HepG2 (cell line): ENCODE data around the gene PPP4R4. TPM values are rescaled to one million over a fixed set of nuclear protein-coding genes. Genes with fewer than 3 reads are reported as not detected.

Experiments used
- ATAC-seq: fragments of 200-7000 bp; cut with Tn5 transposase; 3 replicates; pipeline ENCODE4 v1.9.1; 2020; ENCODE audit warnings: mild to moderate bottlenecking, moderate library complexity
- BruUV-seq: library from RNA; stranded (reverse); fragments of 400-500 nt; replicated peaks from 2 replicates; lab custom pipeline; 2021; lab: Mats Ljungman, UMichigan
- CTCF ChIA-PET: fragments of 300-600 bp; formaldehyde crosslinking; extraction: SDS; loops from one replicate; lab custom pipeline; 2021; ENCODE audit warnings: low total read pairs, inconsistent platforms, low intra/inter-chr PET ratio; lab: Yijun Ruan, JAX
- POLR2A ChIA-PET: fragments of 350-600 bp; sonication (Branson Sonifier 250); formaldehyde crosslinking; loops from one replicate; lab custom pipeline; 2020; ENCODE audit warnings: antibody characterized with exemption, inconsistent platforms; lab: Yijun Ruan, JAX
- DNase-seq: peaks from one replicate; pipeline ENCODE4 v3.0.0-alpha.2; 2015; ENCODE audit warnings: low spot score
- FAIRE-seq: peaks from 3 replicates; lab custom pipeline; 2011; peaks lifted over from hg19 to GRCh38; lab: Jason Lieb, UNC
- H2AFZ ChIP-seq: one replicate; pipeline ENCODE4 v1.6.1; 2011; ENCODE audit warnings: low read length, inconsistent platforms
- H3K27ac ChIP-seq: fragments of 300-600 bp; 3 replicates; pipeline ENCODE4 v1.8.0; 2011; ENCODE audit warnings: mixed run types, mild to moderate bottlenecking, mixed read lengths, low read length, inconsistent platforms; ENCODE audit not compliant: insufficient read depth; ENCODE audit errors: extremely low read length
- H3K27me3 ChIP-seq, 2 experiments: fragments of 200-600 bp in 1 of 2; 2 replicates in 1 of 2; 3 replicates in 1 of 2; pipeline versions ENCODE4 v1.6.0 to v1.8.0; 2011; ENCODE audit warnings: low read length in 2 of 2, mild to moderate bottlenecking in 2 of 2, moderate library complexity in 2 of 2, inconsistent platforms in 1 of 2; ENCODE audit not compliant: insufficient read depth in 2 of 2, control insufficient read depth in 1 of 2
- H3K36me3 ChIP-seq, 2 experiments: fragments of 200-600 bp in 1 of 2; replicated peaks in 1 of 2; 2 replicates in 1 of 2; 3 replicates in 1 of 2; pipeline versions ENCODE4 v1.5.1 to v1.8.0; 2011; ENCODE audit warnings: low read length in 2 of 2, inconsistent platforms in 1 of 2; ENCODE audit not compliant: insufficient read depth in 2 of 2, control insufficient read depth in 1 of 2
- H3K4me1 ChIP-seq: 2 replicates; pipeline ENCODE4 v1.5.1; 2012; ENCODE audit warnings: low read length, inconsistent platforms; ENCODE audit not compliant: insufficient read depth
- H3K4me2 ChIP-seq: 2 replicates; pipeline ENCODE4 v1.6.0; 2011; ENCODE audit warnings: low read depth, low read length, inconsistent platforms
- H3K4me3 ChIP-seq, 3 experiments: fragments of 200-600 bp in 1 of 3; sonication (generic), shearing (Covaris generic) in 1 of 3; replicated peaks in 1 of 3; 2 replicates each; pipeline ENCODE4 v1.5.1; 2011 to 2016; ENCODE audit warnings: low read length in 3 of 3, inconsistent platforms in 2 of 3, low read depth in 2 of 3, mild to moderate bottlenecking in 2 of 3, control low read depth in 1 of 3, mixed read lengths in 1 of 3; ENCODE audit not compliant: insufficient read depth in 1 of 3
- H3K79me2 ChIP-seq: one replicate; pipeline ENCODE4 v1.6.1; 2011; ENCODE audit warnings: low read length, inconsistent platforms; ENCODE audit not compliant: insufficient read depth
- H3K9ac ChIP-seq: 2 replicates; pipeline ENCODE4 v1.6.0; 2011; ENCODE audit warnings: mild to moderate bottlenecking, low read depth, low read length, inconsistent platforms; ENCODE audit not compliant: insufficient read depth
- H3K9me3 ChIP-seq: 2 replicates; pipeline ENCODE4 v1.5.1; 2012; ENCODE audit warnings: mild to moderate bottlenecking, low read length
- H4K20me1 ChIP-seq: 2 replicates; pipeline ENCODE4 v1.6.0; 2011; ENCODE audit warnings: inconsistent platforms, mild to moderate bottlenecking, low read length, moderate library complexity; ENCODE audit not compliant: insufficient read depth
- ADNP ChIP-seq: sonication (generic); formaldehyde crosslinking; IDR thresholded peaks from 2 replicates; pipeline ENCODE4 v1.4.0; 2020; ENCODE audit warnings: missing genetic modification reagents
- CAMTA2 ChIP-seq: sonication (generic); formaldehyde crosslinking; IDR thresholded peaks from 2 replicates; pipeline ENCODE4 v1.4.0; 2020; ENCODE audit warnings: mild to moderate bottlenecking, missing genetic modification reagents, borderline replicate concordance
- DPF2 ChIP-seq: sonication (generic); formaldehyde crosslinking; IDR thresholded peaks from 2 replicates; pipeline ENCODE4 v1.4.0; 2020; ENCODE audit warnings: mild to moderate bottlenecking, low read depth, missing genetic modification reagents, borderline replicate concordance
- ETS1 ChIP-seq: sonication (generic); formaldehyde crosslinking; IDR thresholded peaks from 2 replicates; pipeline ENCODE4 v1.4.0; 2020; ENCODE audit warnings: missing genetic modification reagents
- IRF9 ChIP-seq: sonication (generic); formaldehyde crosslinking; IDR thresholded peaks from 2 replicates; pipeline ENCODE4 v1.8.0; 2022; ENCODE audit warnings: missing genetic modification reagents, mild to moderate bottlenecking, borderline replicate concordance
- NFKBIZ ChIP-seq: IDR thresholded peaks from 2 replicates; pipeline ENCODE4 v1.6.1; 2018; ENCODE audit warnings: missing genetic modification reagents, missing compliant biosample characterization
- SIN3A ChIP-seq: IDR thresholded peaks from 2 replicates; pipeline ENCODE4 v1.6.1; 2011; ENCODE audit warnings: low read depth, mild to moderate bottlenecking, control low read depth, low read length, borderline replicate concordance
- SOX6 ChIP-seq, 2 experiments: fragments of 450-650 bp in 1 of 2; sonication (generic) in 1 of 2; formaldehyde crosslinking in 1 of 2; IDR thresholded peaks; 2 replicates each; pipeline versions ENCODE4 v1.4.0 to v1.6.1; 2017 to 2020; ENCODE audit warnings: antibody characterized with exemption in 1 of 2, mild to moderate bottlenecking in 1 of 2, missing genetic modification reagents in 1 of 2
- U2AF1 ChIP-seq: fragments of 200-400 bp; formaldehyde crosslinking; optimal IDR thresholded peaks from 2 replicates; pipeline ENCODE3; 2017; ENCODE audit warnings: mild to moderate bottlenecking, low read depth, low read length
- ZFP62 ChIP-seq: sonication (generic); formaldehyde crosslinking; IDR thresholded peaks from 2 replicates; pipeline ENCODE4 v1.4.0; 2020; ENCODE audit warnings: missing genetic modification reagents
- ZNF160 ChIP-seq: sonication (generic); formaldehyde crosslinking; IDR thresholded peaks from 2 replicates; pipeline ENCODE4 v1.8.0; 2022; ENCODE audit warnings: mild to moderate bottlenecking, inconsistent platforms, missing genetic modification reagents
- ZNF317 ChIP-seq: sonication (generic); formaldehyde crosslinking; IDR thresholded peaks from 2 replicates; pipeline ENCODE4 v1.5.0; 2020; ENCODE audit warnings: mild to moderate bottlenecking, missing genetic modification reagents
- ZNF629 ChIP-seq: sonication (generic); formaldehyde crosslinking; conservative IDR thresholded peaks from 2 replicates; pipeline ENCODE4 v1.5.0; 2020; ENCODE audit warnings: missing genetic modification reagents
- WGBS: methylation state at CpG from one replicate; pipeline ENCODE4 v1.1.6; 2017; ENCODE audit warnings: low lambda C conversion rate; 5-methylcytosine and 5-hydroxymethylcytosine counted together
- in situ Hi-C: cut with HindIII; loops from 2 replicates; pipeline ENCODE4 v1.10.0; 2017; ENCODE audit warnings: low pct_unique_long_range_greater_than_20kb; ENCODE audit not compliant: extremely low pct_ligation_motif_present
- intact Hi-C: fragments of 100-400 bp; cut with micrococcal nuclease; formaldehyde crosslinking; loops from one replicate; pipeline ENCODE4 v1.10.0; 2022; ENCODE audit not compliant: unreplicated experiment
- polyA plus RNA-seq, 8 experiments: library from polyadenylated mRNA; depleted of rRNA in 3 of 8; stranded (reverse) in 7 of 8; unstranded in 1 of 8; fragments of >200 nt; fragmentation: Illumina TruSeq in 4 of 8; extraction: Trizol in 4 of 8; gene quantifications; 2 replicates each; pipeline versions ENCODE4 v1.2.1 to v1.2.3, GENCODE V29; 2011 to 2016; ENCODE audit warnings: low read depth in 4 of 8, missing spikeins in 1 of 8, mixed read lengths in 1 of 8; ENCODE audit not compliant: insufficient read depth in 1 of 8
- total RNA-seq, 5 experiments: library from RNA; depleted of rRNA; stranded (reverse); fragments of >200 nt; fragmentation: Illumina TruSeq; extraction: Trizol; gene quantifications; 2 replicates each; pipeline ENCODE4 v1.2.3, GENCODE V29; 2016; ENCODE audit warnings: low read depth in 1 of 5
- TF ChIP-seq, protein P1 (sequence below): fragments of 450-650 bp; IDR thresholded peaks from 2 replicates; pipeline ENCODE4 v1.6.1; 2017
- TF ChIP-seq, protein P2 (sequence below): IDR thresholded peaks from 2 replicates; pipeline ENCODE4 v1.6.1; 2016; ENCODE audit warnings: mild to moderate bottlenecking
- TF ChIP-seq, protein P3 (sequence below): sonication (generic); formaldehyde crosslinking; IDR thresholded peaks from 2 replicates; pipeline ENCODE4 v1.9.0; 2022; ENCODE audit warnings: missing genetic modification reagents, mild to moderate bottlenecking, borderline replicate concordance
- TF ChIP-seq, protein P4 (sequence below): sonication (generic); IDR thresholded peaks from 2 replicates; pipeline ENCODE4 v1.6.1; 2016; ENCODE audit warnings: low read depth, borderline replicate concordance

The PPP4R4 gene
- total and polyA plus RNA-seq, 2 of the 13 experiments (the other 11 are each of a cell fraction or from before 2014, with no cell fraction given), result 9.5 to 19.8 TPM

GRCh38 chr14:94173471-94173884 lies 644 bp upstream of the PPP4R4 start:
- peak overlapping the region; percentile 69 to 84 (median 79) for H3K4me3 ChIP-seq
- CTCF ChIA-PET, result no interaction called here
- no peaks in the 10 kb centered on the region for H4K20me1 ChIP-seq
- H3K27ac ChIP-seq, result peak overlapping the region; percentile 54
- peaks cover 8% of the 10 kb centered on the region for H3K79me2 ChIP-seq
- FAIRE-seq, result no peak
- intact Hi-C loops, result no loop called here
- peak overlapping the region; percentile 28 for H2AFZ ChIP-seq
- BruUV-seq, result no TSS peak
- WGBS, result 2% methylated on average over 15 of the region's 20 CpGs
- peaks cover 39% of the 10 kb centered on the region for H3K4me1 ChIP-seq
- H3K9me3 ChIP-seq, result no peaks in the 10 kb centered on the region
- peaks cover 0 to 7% of the 10 kb centered on the region in 2 experiments; a peak in 3 of 5 replicates for H3K27me3 ChIP-seq
- H3K9ac ChIP-seq, result peak overlapping the region; percentile 58
- H3K4me2 ChIP-seq, result peak overlapping the region; percentile 82
- H3K36me3 ChIP-seq, result no peaks in the 10 kb centered on the region
- peak; percentile 6 for ATAC-seq
- POLR2A ChIA-PET, result interaction anchor here (1.2 to 3.8 kb wide), 5 partner anchors 104 to 439 kb away, joined by 3 to 37 read pairs (median 4); partner anchors contain the start of genes SERPINA10 and SERPINA3
- in situ Hi-C loops, result no loop called here
- no peak for DNase-seq
- TF ChIP-seq ADNP (CRISPR knock-in tag), result no peak
- no peak for TF ChIP-seq SOX6 (IDR thresholded peaks at IDR 0.05)
- TF ChIP-seq SOX6 (CRISPR knock-in tag; IDR thresholded peaks at IDR 0.05), result no peak
- TF ChIP-seq, protein P1, sequence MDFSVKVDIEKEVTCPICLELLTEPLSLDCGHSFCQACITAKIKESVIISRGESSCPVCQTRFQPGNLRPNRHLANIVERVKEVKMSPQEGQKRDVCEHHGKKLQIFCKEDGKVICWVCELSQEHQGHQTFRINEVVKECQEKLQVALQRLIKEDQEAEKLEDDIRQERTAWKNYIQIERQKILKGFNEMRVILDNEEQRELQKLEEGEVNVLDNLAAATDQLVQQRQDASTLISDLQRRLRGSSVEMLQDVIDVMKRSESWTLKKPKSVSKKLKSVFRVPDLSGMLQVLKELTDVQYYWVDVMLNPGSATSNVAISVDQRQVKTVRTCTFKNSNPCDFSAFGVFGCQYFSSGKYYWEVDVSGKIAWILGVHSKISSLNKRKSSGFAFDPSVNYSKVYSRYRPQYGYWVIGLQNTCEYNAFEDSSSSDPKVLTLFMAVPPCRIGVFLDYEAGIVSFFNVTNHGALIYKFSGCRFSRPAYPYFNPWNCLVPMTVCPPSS, result no peak
- TF ChIP-seq, protein P2, sequence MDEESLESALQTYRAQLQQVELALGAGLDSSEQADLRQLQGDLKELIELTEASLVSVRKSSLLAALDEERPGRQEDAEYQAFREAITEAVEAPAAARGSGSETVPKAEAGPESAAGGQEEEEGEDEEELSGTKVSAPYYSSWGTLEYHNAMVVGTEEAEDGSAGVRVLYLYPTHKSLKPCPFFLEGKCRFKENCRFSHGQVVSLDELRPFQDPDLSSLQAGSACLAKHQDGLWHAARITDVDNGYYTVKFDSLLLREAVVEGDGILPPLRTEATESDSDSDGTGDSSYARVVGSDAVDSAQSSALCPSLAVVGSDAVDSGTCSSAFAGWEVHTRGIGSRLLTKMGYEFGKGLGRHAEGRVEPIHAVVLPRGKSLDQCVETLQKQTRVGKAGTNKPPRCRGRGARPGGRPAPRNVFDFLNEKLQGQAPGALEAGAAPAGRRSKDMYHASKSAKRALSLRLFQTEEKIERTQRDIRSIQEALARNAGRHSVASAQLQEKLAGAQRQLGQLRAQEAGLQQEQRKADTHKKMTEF (CRISPR knock-in tag), result no peak
- TF ChIP-seq, protein P3, sequence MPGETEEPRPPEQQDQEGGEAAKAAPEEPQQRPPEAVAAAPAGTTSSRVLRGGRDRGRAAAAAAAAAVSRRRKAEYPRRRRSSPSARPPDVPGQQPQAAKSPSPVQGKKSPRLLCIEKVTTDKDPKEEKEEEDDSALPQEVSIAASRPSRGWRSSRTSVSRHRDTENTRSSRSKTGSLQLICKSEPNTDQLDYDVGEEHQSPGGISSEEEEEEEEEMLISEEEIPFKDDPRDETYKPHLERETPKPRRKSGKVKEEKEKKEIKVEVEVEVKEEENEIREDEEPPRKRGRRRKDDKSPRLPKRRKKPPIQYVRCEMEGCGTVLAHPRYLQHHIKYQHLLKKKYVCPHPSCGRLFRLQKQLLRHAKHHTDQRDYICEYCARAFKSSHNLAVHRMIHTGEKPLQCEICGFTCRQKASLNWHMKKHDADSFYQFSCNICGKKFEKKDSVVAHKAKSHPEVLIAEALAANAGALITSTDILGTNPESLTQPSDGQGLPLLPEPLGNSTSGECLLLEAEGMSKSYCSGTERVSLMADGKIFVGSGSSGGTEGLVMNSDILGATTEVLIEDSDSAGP (CRISPR knock-in tag), result no peak
- TF ChIP-seq DPF2 (CRISPR knock-in tag), result no peak
- TF ChIP-seq ETS1 (CRISPR knock-in tag), result no peak
- no peak for TF ChIP-seq U2AF1
- no peak for TF ChIP-seq ZNF317 (CRISPR knock-in tag)
- TF ChIP-seq, protein P4, sequence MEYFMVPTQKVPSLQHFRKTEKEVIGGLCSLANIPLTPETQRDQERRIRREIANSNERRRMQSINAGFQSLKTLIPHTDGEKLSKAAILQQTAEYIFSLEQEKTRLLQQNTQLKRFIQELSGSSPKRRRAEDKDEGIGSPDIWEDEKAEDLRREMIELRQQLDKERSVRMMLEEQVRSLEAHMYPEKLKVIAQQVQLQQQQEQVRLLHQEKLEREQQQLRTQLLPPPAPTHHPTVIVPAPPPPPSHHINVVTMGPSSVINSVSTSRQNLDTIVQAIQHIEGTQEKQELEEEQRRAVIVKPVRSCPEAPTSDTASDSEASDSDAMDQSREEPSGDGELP, result peak; percentile 80; the same call in 1 of the 2 replicates
- TF ChIP-seq ZFP62 (CRISPR knock-in tag), result no peak
- TF ChIP-seq SIN3A, result peak; percentile 32; the same call in 1 of the 2 replicates
- no peak for TF ChIP-seq ZNF629
- TF ChIP-seq CAMTA2 (CRISPR knock-in tag), result no peak
- 0 out of 2 replicates have a peak, but pooled peaks have one; percentile 32 for TF ChIP-seq ZNF160
- no peak for TF ChIP-seq NFKBIZ
- TF ChIP-seq IRF9 (CRISPR knock-in tag), result no peak
